GOT3 (cell line): ENCODE data around the gene MAPK4.

Experiments
- DNase-seq: peaks from one replicate; lab custom pipeline; 2025; ENCODE audit warnings: mixed read lengths; lab: John Stamatoyannopoulos, UW

The MAPK4 gene

DNA sequence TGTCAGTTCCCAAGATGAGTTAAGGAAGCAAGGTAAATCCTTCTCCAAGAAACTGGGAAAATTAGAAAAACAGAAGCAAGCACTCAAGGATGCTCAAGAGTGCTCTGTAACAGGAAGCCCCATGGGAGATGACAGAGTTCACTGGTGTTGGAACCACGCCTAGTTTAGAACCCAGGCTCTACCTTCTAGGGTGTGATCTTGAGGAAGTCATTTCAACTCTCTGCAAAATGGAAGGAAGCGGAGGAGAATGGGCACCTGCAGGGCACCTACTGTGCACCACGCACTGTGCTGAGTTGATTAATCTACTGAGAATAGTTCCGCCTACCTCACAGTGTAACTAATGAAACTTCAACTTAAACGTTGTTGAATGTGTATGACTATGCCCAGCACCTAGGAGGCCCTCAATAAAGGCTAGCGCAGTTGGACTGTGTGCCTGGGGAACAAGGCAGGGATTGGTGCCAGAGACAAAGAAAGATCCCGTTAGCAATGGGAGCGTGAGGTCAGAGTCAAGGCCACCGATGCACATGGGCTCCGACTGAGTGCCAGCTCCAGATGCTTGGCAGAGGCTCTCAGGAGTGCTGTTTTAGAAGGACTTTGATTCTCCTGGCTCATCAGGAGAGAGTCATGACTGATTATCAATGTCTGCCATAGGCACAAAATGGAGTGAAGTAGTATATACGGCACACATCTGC lies 93.7 kb downstream of the MAPK4 start:
- no peak for DNase-seq

DNA sequence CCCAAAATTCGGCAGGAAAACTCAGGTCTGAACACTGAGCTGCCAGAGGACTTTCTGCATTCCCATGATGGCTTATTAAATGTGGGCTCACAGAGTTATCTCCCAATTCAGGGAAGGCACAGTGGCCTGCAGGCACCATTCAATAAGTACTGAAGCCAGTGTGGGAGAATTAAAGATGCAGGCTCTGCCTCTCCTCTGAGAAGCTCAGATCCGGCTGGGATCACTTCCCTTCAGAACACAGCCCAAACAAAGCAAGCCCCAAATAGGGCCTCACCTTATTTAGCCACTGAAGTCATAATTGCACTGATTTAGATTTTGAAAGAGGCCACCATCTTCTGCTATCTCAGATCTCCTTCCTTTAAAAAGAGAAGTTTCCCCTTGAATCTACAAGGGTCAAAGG lies 94.3 kb downstream of the MAPK4 start:
- DNase-seq = no peak

DNA sequence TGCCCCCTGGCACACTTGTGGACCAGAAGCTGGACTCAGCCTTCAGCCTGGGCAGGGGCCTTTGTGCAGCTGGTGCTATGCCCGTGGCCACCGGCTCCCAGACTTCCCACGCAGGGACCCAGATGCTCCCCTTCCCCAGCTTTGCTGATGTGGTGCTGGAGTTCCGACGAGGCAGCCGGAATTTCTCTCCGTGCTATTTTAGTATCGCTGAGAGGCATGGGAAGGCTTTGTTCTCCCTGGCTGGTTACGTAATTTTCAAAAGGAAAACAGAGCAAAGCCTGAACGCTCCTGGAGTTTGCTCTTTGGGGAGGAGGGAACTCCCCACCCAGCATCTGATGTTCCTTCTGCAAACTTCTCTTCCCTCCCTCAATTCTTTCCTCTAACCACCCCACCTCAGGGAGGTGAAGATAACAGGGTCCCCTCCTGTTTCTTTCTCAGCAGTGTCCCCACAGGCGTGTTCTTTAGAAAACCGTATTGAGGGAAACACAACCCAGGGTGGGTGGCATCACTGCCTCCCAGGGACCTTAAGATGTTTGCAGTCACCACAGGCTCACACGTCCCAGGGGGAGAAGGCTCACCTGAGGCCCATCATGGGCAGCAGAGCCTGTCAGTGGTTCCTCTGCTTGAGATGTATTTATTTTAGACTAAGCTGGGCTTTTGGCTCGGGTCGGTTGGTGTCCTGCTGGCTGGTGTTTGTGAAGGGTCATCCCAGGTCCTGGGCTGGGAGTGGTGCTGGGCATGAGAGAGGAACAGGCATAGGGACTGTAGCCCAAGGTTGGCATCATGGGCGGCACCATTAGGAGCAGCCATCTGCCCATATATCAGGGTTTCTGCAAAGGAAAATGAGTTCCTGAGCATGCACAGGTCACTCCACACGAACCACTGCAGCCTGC lies 95.0 kb downstream of the MAPK4 start:
- no peak for DNase-seq

- no peak for DNase-seq
These were observed 96.5 kb downstream of the MAPK4 start for GRCh38 chr18:50656396-50656795.

DNA sequence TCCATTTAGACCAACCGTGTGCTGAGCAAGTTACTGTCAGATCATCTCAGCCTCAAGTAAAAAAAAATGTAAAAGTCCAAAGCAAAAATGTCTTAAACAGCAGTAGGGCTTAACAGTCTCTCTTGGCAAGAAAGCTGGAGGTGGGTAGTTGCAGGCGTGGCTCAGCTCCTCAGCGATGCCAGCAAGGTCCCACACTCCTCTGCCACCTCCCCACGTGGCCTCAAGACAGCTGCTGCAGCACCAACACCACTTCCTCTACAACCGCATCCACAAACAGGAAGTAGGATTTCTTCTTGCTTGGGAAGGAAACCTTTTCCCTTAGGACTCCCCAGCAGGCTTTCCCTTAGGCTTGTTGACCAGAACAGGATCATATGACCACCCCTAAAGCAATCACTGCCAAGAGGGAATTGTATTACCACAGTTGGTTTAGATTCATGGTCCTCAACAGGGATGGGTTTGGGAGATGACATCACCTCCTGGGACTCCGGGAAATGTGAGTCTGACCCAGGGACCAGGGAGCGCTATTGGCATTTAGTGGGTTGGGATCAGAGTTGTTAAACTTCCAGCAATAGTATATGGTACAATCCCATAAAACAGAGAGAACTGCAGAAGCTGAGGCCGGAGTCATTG lies 97.1 kb downstream of the MAPK4 start:
- no peak for DNase-seq

GRCh38 chr18:50658601-50659000 lies 98.7 kb downstream of the MAPK4 start:
- no peak for DNase-seq

DNA sequence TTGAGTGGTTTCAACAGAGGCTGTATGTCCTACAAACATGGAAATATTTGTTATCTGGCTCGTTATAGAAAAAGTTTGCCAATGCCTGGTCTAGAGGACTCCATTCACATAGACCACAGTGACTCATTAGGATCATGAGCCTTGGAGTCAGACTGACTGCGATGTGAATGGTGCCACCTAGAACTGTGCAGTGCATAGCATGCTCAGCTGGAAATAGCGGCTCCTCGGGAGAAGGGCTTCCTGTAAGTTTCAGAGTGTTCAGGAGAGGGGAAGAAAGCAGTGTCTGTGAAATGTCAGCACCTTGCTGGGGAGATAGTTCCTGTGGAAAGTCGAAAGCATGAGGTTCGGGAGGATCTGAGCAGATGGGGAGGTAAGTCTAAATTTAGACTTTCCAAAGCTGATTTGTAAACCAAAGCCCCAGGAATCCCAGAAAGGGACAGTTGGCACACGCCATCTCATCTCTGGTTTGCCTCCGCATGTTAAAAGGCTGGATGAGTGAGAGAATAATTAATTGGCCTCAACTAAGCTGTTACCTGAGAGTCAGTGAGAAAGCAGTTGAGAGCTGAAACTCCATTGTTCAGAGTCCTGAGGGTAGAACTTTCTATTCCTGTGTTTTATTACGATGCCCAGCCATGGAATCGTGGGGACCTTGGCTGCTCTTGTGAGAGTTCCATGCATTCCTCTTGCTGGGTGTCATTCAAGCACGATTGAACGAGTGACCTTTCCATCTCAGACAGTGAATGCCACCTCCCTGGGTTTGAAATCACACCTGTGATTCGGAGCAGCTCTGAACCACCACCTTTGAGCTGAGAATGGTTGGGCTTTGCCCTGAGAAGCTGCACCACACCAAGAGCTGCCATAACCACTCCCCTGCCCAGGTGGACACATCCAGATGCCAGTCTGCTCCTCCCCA lies 99.5 kb downstream of the MAPK4 start:
- no peak for DNase-seq

GRCh38 chr18:50661013-50661412 lies 101.1 kb downstream of the MAPK4 start:
- no peak for DNase-seq

DNA sequence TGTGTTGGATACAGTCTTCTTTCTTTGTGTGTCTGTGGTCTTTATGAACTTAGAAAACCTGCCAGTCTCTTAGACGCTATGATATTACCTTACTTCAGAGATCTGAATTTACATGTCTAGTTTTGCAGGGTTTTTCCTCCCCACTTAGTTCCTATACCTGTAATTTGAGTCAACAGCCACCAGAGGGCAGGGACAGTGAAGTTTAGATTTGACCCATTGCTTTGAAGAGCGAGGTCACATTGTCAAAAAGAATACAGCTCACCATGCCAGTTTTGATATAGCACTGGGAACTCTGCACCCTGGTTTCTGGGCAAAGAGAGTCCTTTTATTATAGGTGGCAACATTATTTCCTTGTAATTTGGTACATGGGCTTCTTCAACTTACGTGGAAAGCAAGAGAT lies 102.3 kb downstream of the MAPK4 start:
- no peak for DNase-seq

GRCh38 chr18:50662775-50663383 lies 103.0 kb downstream of the MAPK4 start:
- DNase-seq = no peak

DNA sequence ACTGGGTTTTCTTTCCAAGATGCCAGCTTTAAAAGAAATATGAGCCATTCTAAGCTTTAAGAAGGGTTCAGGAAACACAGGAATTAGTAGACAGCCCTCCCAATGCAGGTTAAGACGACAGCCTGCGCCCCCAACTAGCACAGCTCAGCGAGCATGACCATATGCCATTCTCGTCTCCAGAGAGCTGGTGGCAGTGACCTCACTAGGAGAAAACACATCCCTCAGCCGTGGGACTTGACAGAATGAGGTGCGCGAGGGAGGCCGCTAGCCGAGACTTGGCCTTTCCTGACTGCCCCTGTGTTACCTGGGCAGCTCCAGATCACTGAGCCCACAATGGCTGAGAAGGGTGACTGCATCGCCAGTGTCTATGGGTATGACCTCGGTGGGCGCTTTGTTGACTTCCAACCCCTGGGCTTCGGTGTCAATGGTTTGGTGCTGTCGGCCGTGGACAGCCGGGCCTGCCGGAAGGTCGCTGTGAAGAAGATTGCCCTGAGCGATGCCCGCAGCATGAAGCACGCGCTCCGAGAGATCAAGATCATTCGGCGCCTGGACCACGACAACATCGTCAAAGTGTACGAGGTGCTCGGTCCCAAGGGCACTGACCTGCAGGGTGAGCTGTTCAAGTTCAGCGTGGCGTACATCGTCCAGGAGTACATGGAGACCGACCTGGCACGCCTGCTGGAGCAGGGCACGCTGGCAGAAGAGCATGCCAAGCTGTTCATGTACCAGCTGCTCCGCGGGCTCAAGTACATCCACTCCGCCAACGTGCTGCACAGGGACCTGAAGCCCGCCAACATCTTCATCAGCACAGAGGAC lies 103.9 kb downstream of the MAPK4 start:
- no peak for DNase-seq

- no peak for DNase-seq
These were observed 105.1 kb downstream of the MAPK4 start for GRCh38 chr18:50665015-50665414.

DNA sequence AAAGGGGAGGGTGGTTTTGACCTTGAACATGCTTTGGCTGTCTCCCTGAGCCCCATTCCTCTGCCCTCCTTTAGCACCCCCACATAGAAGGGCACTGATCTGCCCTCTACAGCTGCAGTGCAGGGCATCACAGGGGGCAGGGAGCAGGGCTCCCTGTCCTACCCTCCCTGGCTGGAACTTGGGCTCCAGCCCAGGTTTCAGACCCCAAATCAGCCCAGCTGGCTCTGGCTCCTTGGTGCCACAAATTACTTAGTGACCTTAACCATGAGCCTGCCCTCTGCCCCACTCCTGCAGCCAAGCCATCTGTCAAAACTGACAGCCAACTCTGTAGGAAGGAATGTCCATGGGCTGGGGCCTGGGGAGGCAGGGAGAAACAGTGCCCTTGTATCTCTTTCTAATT lies 105.6 kb downstream of the MAPK4 start:
- no peak for DNase-seq

GRCh38 chr18:50666536-50666935 lies 106.6 kb downstream of the MAPK4 start:
- DNase-seq = no peak

- DNase-seq = no peak
These were observed 111.5 kb downstream of the MAPK4 start for GRCh38 chr18:50671376-50671775.

GRCh38 chr18:50674307-50674980 lies 114.6 kb downstream of the MAPK4 start:
- no peak for DNase-seq

DNA sequence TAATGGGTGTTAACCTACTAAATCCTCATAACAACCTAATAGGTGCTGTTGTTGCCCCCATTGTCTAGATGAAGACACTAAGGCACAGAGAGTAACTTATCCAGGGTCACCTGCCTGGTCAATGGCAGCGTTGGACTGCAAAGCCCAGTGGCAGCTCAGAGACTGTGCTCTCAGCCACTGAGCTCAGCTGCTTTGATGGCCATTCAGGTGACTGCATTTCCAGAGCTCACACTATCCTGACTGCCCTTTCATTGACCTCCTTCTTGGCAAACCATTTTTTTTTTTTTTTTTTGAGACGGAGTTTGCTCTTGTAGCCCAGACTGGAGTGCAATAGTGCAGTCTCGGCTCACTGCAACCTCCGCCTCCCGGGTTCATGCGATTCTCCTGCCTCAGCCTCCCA lies 115.2 kb downstream of the MAPK4 start:
- DNase-seq = no peak

DNA sequence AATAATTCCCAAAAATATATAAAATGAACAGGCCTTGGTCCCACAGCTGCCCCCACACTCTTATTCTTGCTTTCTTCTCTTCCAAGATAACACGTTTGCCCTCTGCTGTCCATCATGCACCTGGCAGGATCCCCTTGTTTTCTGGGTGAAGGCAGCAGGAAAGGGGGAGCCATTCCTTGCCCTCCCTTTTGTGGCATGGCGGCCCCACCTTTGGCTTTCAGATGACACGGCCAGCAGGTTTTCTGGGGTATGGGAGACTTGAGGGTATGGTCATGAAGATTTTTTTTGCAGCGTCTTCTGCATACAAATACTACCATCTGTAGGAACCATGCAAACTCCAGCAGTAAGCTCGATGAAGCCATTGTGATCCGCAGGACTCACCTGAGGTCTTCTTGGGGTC lies 118.8 kb downstream of the MAPK4 start:
- no peak for DNase-seq

GRCh38 chr18:50679056-50679455 lies 119.2 kb downstream of the MAPK4 start:
- no peak for DNase-seq

- no peak for DNase-seq
These were observed 119.8 kb downstream of the MAPK4 start for GRCh38 chr18:50679656-50680055.
